UCSD-AML1 (cell line): ENCODE results near the gene LYRM1.
"Not testable (repeated sequence)": the region's sequence is repeated elsewhere in the genome, so short reads cannot be mapped to it uniquely, and the experiment has no call there.

ENCODE experiments used
- DNase-seq: peaks from one replicate; lab custom pipeline; 2025; ENCODE audit not compliant: unreplicated experiment; lab: John Stamatoyannopoulos, UW

The LYRM1 gene

GRCh38 chr16:20971401-20971800 lies 70.8 kb downstream of the LYRM1 start:
- DNase-seq, result no peak

DNA sequence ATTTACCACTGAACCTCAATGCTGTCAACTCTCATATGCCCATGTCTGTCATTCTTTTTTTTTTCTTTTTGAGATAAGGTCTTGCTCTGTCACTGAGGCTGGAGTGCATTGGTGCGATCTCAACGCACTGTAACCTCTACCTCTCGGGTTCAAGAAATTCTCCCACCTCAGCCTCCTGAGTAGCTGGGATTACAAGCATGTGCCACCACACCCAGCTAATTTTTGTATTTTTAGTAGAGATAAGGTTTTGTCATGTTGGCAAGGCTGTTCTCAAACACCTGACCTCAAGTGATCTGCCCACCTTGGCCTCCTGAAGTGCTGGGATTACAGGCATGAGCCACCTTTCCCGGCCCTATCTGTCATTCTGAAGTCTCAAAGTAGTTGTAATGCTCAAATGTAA lies 72.6 kb downstream of the LYRM1 start:
- not testable (repeated sequence) for DNase-seq
